GM10266 (cell line): ENCODE results near the gene PTGER4.

Experiments used
- DNase-seq: peaks from one replicate; pipeline ENCODE4 v3.0.0; 2012; ENCODE audit errors: extremely low spot score
- TF ChIP-seq, protein P1 (sequence below): IDR thresholded peaks from 2 replicates; pipeline ENCODE4 v1.5.1; 2012; ENCODE audit warnings: mild to moderate bottlenecking, low read depth; ENCODE audit not compliant: control insufficient read depth, insufficient read depth; ENCODE audit errors: missing control alignments

The PTGER4 gene

DNA sequence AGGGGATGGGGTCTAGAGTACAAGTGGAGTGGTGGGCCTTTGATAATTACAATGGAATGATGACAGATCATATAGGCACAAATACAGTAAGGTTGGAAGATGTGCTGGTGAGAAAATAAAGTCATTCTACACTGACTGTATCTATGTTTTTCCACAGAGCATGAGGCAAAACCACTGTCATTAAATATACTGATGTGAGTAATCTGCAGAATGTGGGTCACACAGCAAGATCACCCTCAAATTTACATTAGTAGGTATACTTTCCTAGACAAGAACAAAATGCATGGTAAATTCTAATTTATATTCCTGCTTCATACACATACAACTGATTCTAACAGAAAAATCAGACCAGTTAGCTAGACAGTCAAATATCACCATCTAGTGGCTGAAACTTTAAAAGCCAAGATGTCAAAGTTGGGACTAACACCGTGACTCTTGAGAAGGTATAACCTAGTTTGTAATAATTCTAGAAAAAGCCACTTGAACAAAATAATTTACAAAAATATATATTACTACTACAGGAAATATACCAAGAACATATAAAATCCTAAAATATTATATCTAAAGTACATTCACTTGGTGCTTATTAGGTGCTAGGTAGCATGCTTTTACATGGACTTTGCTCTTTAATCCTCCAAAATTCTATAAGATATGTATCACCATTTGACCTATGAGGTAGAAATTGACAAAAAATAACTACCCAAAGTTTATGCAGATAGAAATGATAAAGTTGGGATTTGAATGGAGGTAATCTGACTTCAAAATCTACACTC is 56.6 kb downstream of the PTGER4 start:
- TF ChIP-seq, protein P1, sequence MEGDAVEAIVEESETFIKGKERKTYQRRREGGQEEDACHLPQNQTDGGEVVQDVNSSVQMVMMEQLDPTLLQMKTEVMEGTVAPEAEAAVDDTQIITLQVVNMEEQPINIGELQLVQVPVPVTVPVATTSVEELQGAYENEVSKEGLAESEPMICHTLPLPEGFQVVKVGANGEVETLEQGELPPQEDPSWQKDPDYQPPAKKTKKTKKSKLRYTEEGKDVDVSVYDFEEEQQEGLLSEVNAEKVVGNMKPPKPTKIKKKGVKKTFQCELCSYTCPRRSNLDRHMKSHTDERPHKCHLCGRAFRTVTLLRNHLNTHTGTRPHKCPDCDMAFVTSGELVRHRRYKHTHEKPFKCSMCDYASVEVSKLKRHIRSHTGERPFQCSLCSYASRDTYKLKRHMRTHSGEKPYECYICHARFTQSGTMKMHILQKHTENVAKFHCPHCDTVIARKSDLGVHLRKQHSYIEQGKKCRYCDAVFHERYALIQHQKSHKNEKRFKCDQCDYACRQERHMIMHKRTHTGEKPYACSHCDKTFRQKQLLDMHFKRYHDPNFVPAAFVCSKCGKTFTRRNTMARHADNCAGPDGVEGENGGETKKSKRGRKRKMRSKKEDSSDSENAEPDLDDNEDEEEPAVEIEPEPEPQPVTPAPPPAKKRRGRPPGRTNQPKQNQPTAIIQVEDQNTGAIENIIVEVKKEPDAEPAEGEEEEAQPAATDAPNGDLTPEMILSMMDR = peak; percentile 65
- DNase-seq = peak; percentile 39

DNA sequence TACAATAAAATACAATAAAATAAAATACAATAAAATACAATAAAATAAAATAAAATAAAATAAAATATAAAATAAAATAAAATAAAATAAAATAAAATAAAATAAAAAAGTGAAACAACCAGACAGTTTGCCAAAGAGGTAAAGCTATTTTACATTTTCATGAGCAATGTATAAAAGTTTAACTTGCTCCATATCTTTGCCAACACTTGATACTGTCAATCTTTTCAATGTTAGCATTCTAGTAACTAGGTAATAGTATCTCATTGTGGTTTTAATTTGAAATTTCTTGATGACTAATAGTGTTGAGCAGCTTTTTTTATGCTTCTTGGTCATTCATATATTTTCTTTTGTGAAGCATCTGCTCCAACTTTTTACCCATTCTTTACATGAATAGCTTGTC is 58.8 kb downstream of the PTGER4 start:
- DNase-seq = no peak
- TF ChIP-seq, protein P1 = no peak
